Activated naive CD4-positive, alpha-beta T cell treated with anti-CD3 and anti-CD28 coated beads, Interleukin-2, amount 50 U/mL, for 72 hours (primary cell): ENCODE data around the gene OGFR. TPM values are rescaled to one million over a fixed set of nuclear protein-coding genes. Genes with fewer than 3 reads are reported as not detected.

Source experiments
- ATAC-seq, 2 donors: fragments of 150-1000 bp; cut with Tn5 transposase; 2 replicates each; pipeline ENCODE4 v1.10.0; 2021; ENCODE audit warnings: mild to moderate bottlenecking in 2 of 2, moderate library complexity in 2 of 2
- DNase-seq, 2 donors: peaks; one replicate each; pipeline ENCODE4 v3.0.0; 2021 to 2022; ENCODE audit warnings: low spot score in 2 of 2
- H3K27ac Mint-ChIP-seq, 2 donors: one replicate each; pipeline ENCODE4 v1.8.0; 2022; ENCODE audit warnings: mild to moderate bottlenecking in 2 of 2, mixed read lengths in 2 of 2
- H3K36me3 Mint-ChIP-seq, 2 donors: one replicate each; pipeline ENCODE4 v1.8.0; 2022; ENCODE audit warnings: mixed read lengths in 2 of 2
- H3K9me3 Mint-ChIP-seq, 2 donors: one replicate each; pipeline ENCODE4 v1.8.0; 2022; ENCODE audit warnings: mixed read lengths in 2 of 2
- total RNA-seq, 2 donors: library from RNA; stranded (reverse); gene quantifications; one replicate each; pipeline ENCODE4 v1.2.3, GENCODE V29; 2022

OGFR gene
- total RNA-seq, 2 donors from 2014 or later: 32.9 to 51.6 TPM

GRCh38 chr20:62832951-62833391 is 28.3 kb downstream of the OGFR start:
- Mint-ChIP-seq H3K36me3 (no peaks in the 10 kb centered on the region), H3K9me3 (no peaks in the 10 kb centered on the region), H3K27ac (no peak overlapping the region)
- DNase-seq (no peak), ATAC-seq (no peak)

- ATAC-seq (no peak), DNase-seq (no peak)
- Mint-ChIP-seq H3K27ac (no peak overlapping the region), H3K9me3 (no peaks in the 10 kb centered on the region), H3K36me3 (no peaks in the 10 kb centered on the region)
Observed at GRCh38 chr20:62834967-62835730, 30.5 kb downstream of the OGFR start.

- ATAC-seq (no peak), DNase-seq (no peak)
- Mint-ChIP-seq H3K36me3 (no peaks in the 10 kb centered on the region), H3K9me3 (no peaks in the 10 kb centered on the region), H3K27ac (no peak overlapping the region)
Observed at GRCh38 chr20:62835931-62836861, 31.6 kb downstream of the OGFR start.

GRCh38 chr20:62836967-62837490 is 32.4 kb downstream of the OGFR start:
- no peaks in the 10 kb centered on the region for H3K36me3 Mint-ChIP-seq
- no peak for DNase-seq
- H3K9me3 Mint-ChIP-seq: no peaks in the 10 kb centered on the region
- ATAC-seq: no peak
- H3K27ac Mint-ChIP-seq: no peak overlapping the region

- Mint-ChIP-seq H3K36me3 (no peaks in the 10 kb centered on the region), H3K27ac (no peak overlapping the region), H3K9me3 (no peaks in the 10 kb centered on the region)
- no peak for ATAC-seq
- DNase-seq: no peak
Observed at GRCh38 chr20:62837790-62838127, 33.1 kb downstream of the OGFR start.

- H3K9me3 Mint-ChIP-seq: no peaks in the 10 kb centered on the region
- no peak for ATAC-seq
- no peak overlapping the region for H3K27ac Mint-ChIP-seq
- no peaks in the 10 kb centered on the region for H3K36me3 Mint-ChIP-seq
- DNase-seq: no peak
Observed at GRCh38 chr20:62838128-62838891, 33.7 kb downstream of the OGFR start.

- no peak for ATAC-seq
- no peaks in the 10 kb centered on the region for H3K9me3 Mint-ChIP-seq
- no peaks in the 10 kb centered on the region for H3K36me3 Mint-ChIP-seq
- H3K27ac Mint-ChIP-seq: no peak overlapping the region
- DNase-seq: no peak
Observed at GRCh38 chr20:62839261-62839660, 34.6 kb downstream of the OGFR start.

- Mint-ChIP-seq H3K9me3 (no peaks in the 10 kb centered on the region), H3K27ac (peak overlapping the region in 1 of 2 donors; percentile 62), H3K36me3 (no peaks in the 10 kb centered on the region)
- DNase-seq (no peak), ATAC-seq (no peak)
Observed at GRCh38 chr20:62839816-62840215, 35.2 kb downstream of the OGFR start.

- no peak for DNase-seq
- no peak for ATAC-seq
- Mint-ChIP-seq H3K27ac (no peak overlapping the region), H3K9me3 (no peaks in the 10 kb centered on the region), H3K36me3 (peaks cover 0 to 4% of the 10 kb centered on the region in 2 donors)
Observed at GRCh38 chr20:62840244-62841197, 35.9 kb downstream of the OGFR start.

GRCh38 chr20:62841705-62842212 is 37.1 kb downstream of the OGFR start:
- H3K36me3 Mint-ChIP-seq: peaks cover 0 to 8% of the 10 kb centered on the region in 2 donors
- ATAC-seq (no peak), DNase-seq (no peak)
- H3K27ac Mint-ChIP-seq: no peak overlapping the region
- H3K9me3 Mint-ChIP-seq: no peaks in the 10 kb centered on the region

- Mint-ChIP-seq H3K9me3 (no peaks in the 10 kb centered on the region), H3K36me3 (peaks cover 0 to 8% of the 10 kb centered on the region in 2 donors), H3K27ac (no peak overlapping the region)
- ATAC-seq (peak in 1 of 2 donors; percentile 47), DNase-seq (no peak)
Observed at GRCh38 chr20:62843656-62844055, 39.0 kb downstream of the OGFR start.

GRCh38 chr20:62844182-62844581 is 39.5 kb downstream of the OGFR start:
- no peaks in the 10 kb centered on the region for H3K9me3 Mint-ChIP-seq
- peaks cover 0 to 8% of the 10 kb centered on the region in 2 donors for H3K36me3 Mint-ChIP-seq
- ATAC-seq (no peak), DNase-seq (no peak)
- H3K27ac Mint-ChIP-seq: no peak overlapping the region

GRCh38 chr20:62845416-62846160 is 41.0 kb downstream of the OGFR start:
- peaks cover 0 to 8% of the 10 kb centered on the region in 2 donors for H3K36me3 Mint-ChIP-seq
- H3K27ac Mint-ChIP-seq: no peak overlapping the region
- DNase-seq (no peak), ATAC-seq (no peak)
- no peaks in the 10 kb centered on the region for H3K9me3 Mint-ChIP-seq

- no peak for ATAC-seq
- H3K9me3 Mint-ChIP-seq: no peaks in the 10 kb centered on the region
- peaks cover 0 to 8% of the 10 kb centered on the region in 2 donors for H3K36me3 Mint-ChIP-seq
- H3K27ac Mint-ChIP-seq: no peak overlapping the region
- no peak for DNase-seq
Observed at GRCh38 chr20:62846166-62846890, 41.7 kb downstream of the OGFR start.
